Measurements from ENCODE around the gene ITPR1. TPM values are rescaled to one million over a fixed set of nuclear protein-coding genes. Genes with fewer than 3 reads are reported as not detected.

ITPR1 gene
- total RNA-seq, 1 experiment from 2014 or later = 8.7 TPM

DNA sequence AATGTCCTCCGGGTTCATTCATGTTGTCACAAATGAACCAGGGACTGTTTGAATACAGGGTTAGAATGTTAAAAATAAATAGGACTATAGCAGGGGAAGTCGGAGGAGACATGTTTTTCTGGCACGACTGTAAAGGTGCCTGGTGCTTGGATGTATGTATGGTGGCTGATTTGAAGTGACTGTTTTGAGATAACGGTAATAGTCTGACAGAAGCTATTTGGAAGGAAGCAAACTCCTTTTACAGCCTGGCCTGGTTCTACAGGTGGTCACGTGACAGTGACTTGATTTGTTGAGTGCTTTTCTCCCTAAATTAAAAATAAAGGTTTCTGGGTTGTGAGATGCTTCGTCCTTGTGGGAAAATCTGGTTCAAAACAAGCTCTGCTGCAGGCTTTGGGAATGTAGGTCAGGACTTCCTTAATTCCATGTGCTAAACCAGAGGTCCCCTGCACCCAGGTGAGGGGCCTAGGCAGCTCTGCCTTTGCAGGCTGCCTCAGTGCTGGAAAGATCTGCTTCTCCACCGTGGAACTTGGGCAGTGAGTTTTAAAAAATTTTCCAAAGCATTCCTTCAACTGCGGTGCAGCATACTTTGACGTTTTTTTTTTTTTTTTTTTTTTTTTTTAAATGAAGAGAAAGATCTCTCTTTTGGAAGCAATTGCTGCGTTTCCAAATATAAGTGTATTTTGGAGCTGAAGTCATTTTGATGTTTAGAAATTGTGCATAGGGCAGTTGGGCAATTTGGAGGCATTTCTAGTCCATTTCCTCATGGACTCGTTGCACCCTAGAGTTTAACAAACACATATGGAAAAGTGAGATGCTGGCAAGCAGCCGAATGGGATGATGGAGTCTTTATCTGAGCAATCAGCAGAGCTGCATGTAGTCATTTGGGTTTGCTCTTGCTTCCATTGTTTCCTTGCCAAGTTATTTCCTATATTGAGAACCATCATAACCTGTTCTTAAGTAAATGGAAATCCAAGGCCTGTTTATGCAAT is 30.9 kb downstream of the ITPR1 start:
- TF ChIP-seq CTCF (IDR thresholded peaks at IDR 0.05) (no peak), SIN3A (IDR thresholded peaks at IDR 0.05; ENCODE audit: borderline replicate concordance, insufficient read depth, low read depth, low read length) (no peak), TCF7L2 (IDR thresholded peaks at IDR 0.05; ENCODE audit: low read depth, low read length) (no peak), POLR2AphosphoS5 (IDR thresholded peaks at IDR 0.05; ENCODE audit: low read depth, low read length) (no peak)
- TF ChIP-seq, protein P1, sequence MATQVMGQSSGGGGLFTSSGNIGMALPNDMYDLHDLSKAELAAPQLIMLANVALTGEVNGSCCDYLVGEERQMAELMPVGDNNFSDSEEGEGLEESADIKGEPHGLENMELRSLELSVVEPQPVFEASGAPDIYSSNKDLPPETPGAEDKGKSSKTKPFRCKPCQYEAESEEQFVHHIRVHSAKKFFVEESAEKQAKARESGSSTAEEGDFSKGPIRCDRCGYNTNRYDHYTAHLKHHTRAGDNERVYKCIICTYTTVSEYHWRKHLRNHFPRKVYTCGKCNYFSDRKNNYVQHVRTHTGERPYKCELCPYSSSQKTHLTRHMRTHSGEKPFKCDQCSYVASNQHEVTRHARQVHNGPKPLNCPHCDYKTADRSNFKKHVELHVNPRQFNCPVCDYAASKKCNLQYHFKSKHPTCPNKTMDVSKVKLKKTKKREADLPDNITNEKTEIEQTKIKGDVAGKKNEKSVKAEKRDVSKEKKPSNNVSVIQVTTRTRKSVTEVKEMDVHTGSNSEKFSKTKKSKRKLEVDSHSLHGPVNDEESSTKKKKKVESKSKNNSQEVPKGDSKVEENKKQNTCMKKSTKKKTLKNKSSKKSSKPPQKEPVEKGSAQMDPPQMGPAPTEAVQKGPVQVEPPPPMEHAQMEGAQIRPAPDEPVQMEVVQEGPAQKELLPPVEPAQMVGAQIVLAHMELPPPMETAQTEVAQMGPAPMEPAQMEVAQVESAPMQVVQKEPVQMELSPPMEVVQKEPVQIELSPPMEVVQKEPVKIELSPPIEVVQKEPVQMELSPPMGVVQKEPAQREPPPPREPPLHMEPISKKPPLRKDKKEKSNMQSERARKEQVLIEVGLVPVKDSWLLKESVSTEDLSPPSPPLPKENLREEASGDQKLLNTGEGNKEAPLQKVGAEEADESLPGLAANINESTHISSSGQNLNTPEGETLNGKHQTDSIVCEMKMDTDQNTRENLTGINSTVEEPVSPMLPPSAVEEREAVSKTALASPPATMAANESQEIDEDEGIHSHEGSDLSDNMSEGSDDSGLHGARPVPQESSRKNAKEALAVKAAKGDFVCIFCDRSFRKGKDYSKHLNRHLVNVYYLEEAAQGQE (IDR thresholded peaks at IDR 0.05; ENCODE audit: insufficient read depth in 1 of 2, low read depth in 2 of 2, low read length in 1 of 2) = no peak
- ChIA-PET CTCF (interaction anchor here (0.7 kb wide), 1 partner anchor 17 kb away, joined by 9 read pairs; no protein-coding TSS in a partner anchor), POLR2A (no interaction called here)
- no peaks in the 10 kb centered on the region for H3K9me3 ChIP-seq (ENCODE audit: control insufficient read depth, insufficient read depth, low read depth, low read length)
- no peaks in the 10 kb centered on the region for H3K27me3 ChIP-seq (ENCODE audit: control insufficient read depth, insufficient read depth, low read length)
- in situ Hi-C loops (cut with HindIII; ENCODE audit: low pct_unique_long_range_greater_than_20kb, low sequenced_read_pairs) (no loop called here), intact Hi-C loops (cut with micrococcal nuclease; ENCODE audit: unreplicated experiment) (no loop called here)
- ATAC-seq = no peak
- no TSS peak for BruUV-seq (replicated peaks)
- no peak for DNase-seq (ENCODE audit: low read depth, low spot score)
- H3K36me3 ChIP-seq (ENCODE audit: control insufficient read depth, insufficient read depth, low read length) = no peaks in the 10 kb centered on the region
- H3K4me1 ChIP-seq (ENCODE audit: control insufficient read depth, insufficient read depth, low read length) = no peaks in the 10 kb centered on the region; the same call in 1 of the 2 replicates
- no peak overlapping the region for H3K4me3 ChIP-seq (ENCODE audit: low read depth in 2 of 2, low read length in 2 of 2)
- no peak overlapping the region for H3K27ac ChIP-seq (ENCODE audit: low read length)

GRCh38 chr3:4525560-4526223 is 32.5 kb downstream of the ITPR1 start:
- intact Hi-C loops (cut with micrococcal nuclease; ENCODE audit: unreplicated experiment) = no loop called here
- H3K9me3 ChIP-seq (ENCODE audit: control insufficient read depth, insufficient read depth, low read depth, low read length) = no peaks in the 10 kb centered on the region
- DNase-seq (ENCODE audit: low read depth, low spot score) = no peak
- no peak overlapping the region for H3K4me3 ChIP-seq (ENCODE audit: low read depth in 2 of 2, low read length in 2 of 2)
- no peaks in the 10 kb centered on the region for H3K27me3 ChIP-seq (ENCODE audit: control insufficient read depth, insufficient read depth, low read length)
- in situ Hi-C loops (cut with HindIII; ENCODE audit: low pct_unique_long_range_greater_than_20kb, low sequenced_read_pairs) = no loop called here
- TF ChIP-seq TCF7L2 (IDR thresholded peaks at IDR 0.05; ENCODE audit: low read depth, low read length) (no peak), POLR2AphosphoS5 (IDR thresholded peaks at IDR 0.05; ENCODE audit: low read depth, low read length) (no peak), SIN3A (IDR thresholded peaks at IDR 0.05; ENCODE audit: borderline replicate concordance, insufficient read depth, low read depth, low read length) (no peak), CTCF (IDR thresholded peaks at IDR 0.05) (no peak)
- TF ChIP-seq, protein P1 (IDR thresholded peaks at IDR 0.05; ENCODE audit: insufficient read depth in 1 of 2, low read depth in 2 of 2, low read length in 1 of 2) = no peak
- ATAC-seq = no peak
- CTCF ChIA-PET = no interaction called here
- no peaks in the 10 kb centered on the region; the same call in 1 of the 2 replicates for H3K4me1 ChIP-seq (ENCODE audit: control insufficient read depth, insufficient read depth, low read length)
- POLR2A ChIA-PET = no interaction called here
- H3K27ac ChIP-seq (ENCODE audit: low read length) = no peak overlapping the region
- no TSS peak for BruUV-seq (replicated peaks)
- no peaks in the 10 kb centered on the region for H3K36me3 ChIP-seq (ENCODE audit: control insufficient read depth, insufficient read depth, low read length)

All from Panc1 (cell line).